IgD-negative memory B cell (primary cell): ENCODE results near the gene IFNL1. TPM values are rescaled to one million over a fixed set of nuclear protein-coding genes. Genes with fewer than 3 reads are reported as not detected.

Experiments used
- H3K27ac Mint-ChIP-seq, 3 donors: one replicate each; pipeline ENCODE4 v1.8.0; 2020 to 2022; ENCODE audit warnings: mild to moderate bottlenecking in 3 of 3, mixed read lengths in 3 of 3, moderate library complexity in 1 of 3
- H3K27me3 Mint-ChIP-seq: one replicate; pipeline ENCODE4 v1.8.0; 2021; ENCODE audit warnings: mixed read lengths
- H3K36me3 Mint-ChIP-seq: one replicate; pipeline ENCODE4 v1.8.0; 2020; ENCODE audit warnings: mild to moderate bottlenecking, mixed read lengths
- H3K4me1 Mint-ChIP-seq, 3 donors: one replicate each; pipeline ENCODE4 v1.8.0; 2020 to 2022; ENCODE audit warnings: mixed read lengths in 3 of 3, mild to moderate bottlenecking in 1 of 3
- H3K4me3 Mint-ChIP-seq, 4 donors: one replicate each; pipeline ENCODE4 v1.8.0; 2020 to 2022; ENCODE audit warnings: mild to moderate bottlenecking in 4 of 4, mixed read lengths in 4 of 4, moderate library complexity in 3 of 4
- H3K9me3 Mint-ChIP-seq, 3 donors: one replicate each; pipeline ENCODE4 v1.8.0; 2020 to 2021; ENCODE audit warnings: mixed read lengths in 3 of 3, mild to moderate bottlenecking in 1 of 3
- polyA plus RNA-seq: library from polyadenylated mRNA; unstranded; fragments of 300-500 nt; fragmentation: Illumina TruSeq; gene quantifications from one replicate; pipeline ENCODE4 v1.2.3, GENCODE V29; 2021

The IFNL1 gene
- polyA plus RNA-seq, 1 donor from 2014 or later: not detected

GRCh38 chr19:39342647-39343305 lies 46.6 kb downstream of the IFNL1 start:
- peaks cover 7% of the 10 kb centered on the region for H3K36me3 Mint-ChIP-seq
- H3K9me3 Mint-ChIP-seq: no peaks in the 10 kb centered on the region
- H3K27ac Mint-ChIP-seq: peak overlapping the region in 1 of 3 donors; percentile 96
- H3K4me1 Mint-ChIP-seq: peaks cover 37 to 50% (median 43%) of the 10 kb centered on the region in 3 donors
- no peaks in the 10 kb centered on the region for H3K27me3 Mint-ChIP-seq
- H3K4me3 Mint-ChIP-seq: peak overlapping the region; percentile 81 to 92 (median 85)

- Mint-ChIP-seq H3K36me3 (peaks cover 5% of the 10 kb centered on the region), H3K9me3 (no peaks in the 10 kb centered on the region), H3K27me3 (no peaks in the 10 kb centered on the region), H3K4me3 (peak overlapping the region in 2 of 4 donors; percentile 12 to 87), H3K27ac (peak overlapping the region in 2 of 3 donors; percentile 45 to 96), H3K4me1 (peaks cover 32 to 44% (median 39%) of the 10 kb centered on the region in 3 donors)
Measured at GRCh38 chr19:39345956-39346355, 49.7 kb downstream of the IFNL1 start.

- Mint-ChIP-seq H3K9me3 (no peaks in the 10 kb centered on the region), H3K27ac (peak overlapping the region in 2 of 3 donors; percentile 50 to 83), H3K4me1 (peaks cover 35 to 46% (median 40%) of the 10 kb centered on the region in 3 donors), H3K27me3 (no peaks in the 10 kb centered on the region), H3K36me3 (peaks cover 15% of the 10 kb centered on the region), H3K4me3 (peak overlapping the region in 1 of 4 donors; percentile 87)
Measured at GRCh38 chr19:39347332-39348164, 51.3 kb downstream of the IFNL1 start.

Other genes starting within 250 kb of the IFNL1 start
- gene ACP7, start 212.0 kb upstream of the IFNL1 start, polyA plus RNA-seq: not detected
- gene PAK4, start 170.6 kb upstream of the IFNL1 start, polyA plus RNA-seq: 3.7 TPM
- gene NCCRP1, start 99.4 kb upstream of the IFNL1 start, polyA plus RNA-seq: not detected
- gene SYCN, start 92.1 kb upstream of the IFNL1 start, polyA plus RNA-seq: not detected
- gene IFNL3, start 51.4 kb upstream of the IFNL1 start, polyA plus RNA-seq: not detected
- gene IFNL4, start 47.6 kb upstream of the IFNL1 start, polyA plus RNA-seq: not detected
- not detected for gene IFNL2, start 28.0 kb upstream of the IFNL1 start, polyA plus RNA-seq
- gene LRFN1, start 24.5 kb downstream of the IFNL1 start, polyA plus RNA-seq: 2.2 TPM
- 719 TPM for gene GMFG, start 39.6 kb downstream of the IFNL1 start, polyA plus RNA-seq
- 22.2 TPM for gene SAMD4B, start 46.0 kb downstream of the IFNL1 start, polyA plus RNA-seq
- gene PAF1, start 94.7 kb downstream of the IFNL1 start, polyA plus RNA-seq: 64.1 TPM
- gene MED29, start 95.0 kb downstream of the IFNL1 start, polyA plus RNA-seq: 68.7 TPM
- gene ZFP36, start 110.4 kb downstream of the IFNL1 start, polyA plus RNA-seq: 579 TPM
- 6.5 TPM for gene PLEKHG2, start 116.3 kb downstream of the IFNL1 start, polyA plus RNA-seq
- 2,255 TPM for gene RPS16, start 139.5 kb downstream of the IFNL1 start, polyA plus RNA-seq
- 111 TPM for gene SUPT5H, start 149.2 kb downstream of the IFNL1 start, polyA plus RNA-seq
- gene TIMM50, start 184.4 kb downstream of the IFNL1 start, polyA plus RNA-seq: 56.8 TPM
- 1.5 TPM for gene DLL3, start 202.5 kb downstream of the IFNL1 start, polyA plus RNA-seq
- not detected for gene SELENOV, start 218.7 kb downstream of the IFNL1 start, polyA plus RNA-seq
- 2.5 TPM for gene EID2B, start 236.4 kb downstream of the IFNL1 start, polyA plus RNA-seq
- gene EID2, start 243.8 kb downstream of the IFNL1 start, polyA plus RNA-seq: 14.6 TPM